ENCODE data around the gene PPP4R3B. TPM values are rescaled to one million over a fixed set of nuclear protein-coding genes. Genes with fewer than 3 reads are reported as not detected.

The PPP4R3B gene
- total and polyA plus RNA-seq, 2 of the 4 experiments (the other 2 are of a cell fraction): 11.9 to 23.7 TPM

DNA sequence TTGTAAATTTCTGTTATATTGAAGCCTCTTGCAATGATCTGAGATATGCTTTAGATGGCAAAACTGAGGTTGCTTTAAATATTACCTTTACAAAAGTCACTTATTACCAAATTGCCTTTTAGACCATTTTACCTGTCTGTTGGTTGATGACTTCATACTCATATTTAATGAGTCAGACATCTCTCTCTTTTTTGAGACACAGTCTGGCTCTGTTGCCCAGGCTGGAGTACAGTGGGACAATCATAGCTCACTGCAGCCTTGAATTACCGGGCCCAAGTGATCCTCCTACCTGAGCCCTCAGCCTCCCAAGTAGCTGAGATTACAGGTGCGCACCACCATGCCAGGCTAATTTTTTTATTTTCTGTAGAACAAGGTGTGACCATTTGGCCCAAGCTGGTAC is 11.5 kb upstream of the PPP4R3B start:
- Histone ChIP-seq H4K91ac (ENCODE audit: insufficient read depth, low read depth, low read length) (no peak overlapping the region), H3K9me3 (ENCODE audit: control insufficient read depth, insufficient read depth, low read length) (no peaks in the 10 kb centered on the region), H3K18ac (ENCODE audit: low read depth, low read length) (no peak overlapping the region), H3K4me2 (ENCODE audit: low read depth, low read length) (no peak overlapping the region), H2BK5ac (ENCODE audit: low read depth, low read length, poor library complexity, severe bottlenecking) (no peak overlapping the region), H3K79me1 (ENCODE audit: low read depth in 1 of 2, low read length in 2 of 2) (no peaks in the 10 kb centered on the region; a peak in 1 of 4 replicates), H3K36me3 (ENCODE audit: control insufficient read depth, insufficient read depth, low read length) (no peaks in the 10 kb centered on the region; the same call in 1 of the 2 replicates), H3K56ac (ENCODE audit: extremely low read depth, insufficient read depth, low read length) (no peak overlapping the region), H2AFZ (replicated peaks; ENCODE audit: low read length, poor library complexity) (no peak overlapping the region), H2BK20ac (ENCODE audit: low read depth, low read length) (no peak overlapping the region), H3K14ac (replicated peaks; ENCODE audit: low read depth, low read length) (no peak overlapping the region), H3K27me3 (ENCODE audit: control insufficient read depth, insufficient read depth, low read length) (no peaks in the 10 kb centered on the region), H3K4me1 (ENCODE audit: control insufficient read depth, insufficient read depth, low read length) (peaks cover 1% of the 10 kb centered on the region; the same call in 1 of the 2 replicates), H2AK9ac (replicated peaks; ENCODE audit: low read depth, low read length, poor library complexity) (no peak overlapping the region), H3K9ac (ENCODE audit: low read depth, low read length) (no peak overlapping the region), H4K8ac (ENCODE audit: low read depth in 2 of 2, low read length in 2 of 2) (no peak overlapping the region), H3K4me3 (ENCODE audit: insufficient read depth, low read depth, low read length) (no peak overlapping the region), H4K20me1 (ENCODE audit: insufficient read depth, low read length) (no peaks in the 10 kb centered on the region), H2BK120ac (ENCODE audit: low read depth, low read length) (no peak overlapping the region), H2BK15ac (ENCODE audit: low read depth, low read length) (no peak overlapping the region), H3K27ac (ENCODE audit: insufficient read depth, low read length) (no peak overlapping the region), H2AK5ac (ENCODE audit: low read depth, low read length) (no peak overlapping the region), H3K4ac (ENCODE audit: low read depth, low read length) (no peak overlapping the region), H3K9me1 (ENCODE audit: insufficient read depth, low read length) (no peaks in the 10 kb centered on the region), H4K5ac (ENCODE audit: low read depth, low read length) (no peak overlapping the region), H3K23ac (ENCODE audit: low read depth, low read length) (no peak overlapping the region)
- no CpG with 5 or more reads among the region's 2 CpGs for WGBS, 2 experiments (ENCODE audit: extremely low coverage in 2 of 2, insufficient read length in 1 of 2)
- CTCF ChIA-PET: no interaction called here
- POLR2A ChIA-PET (ENCODE audit: unreplicated experiment): no interaction called here
- no peak for ATAC-seq (ENCODE audit: low read depth)
- DNase-seq: no peak
- BruUV-seq (replicated peaks): no TSS peak
- TF ChIP-seq RCOR1 (IDR thresholded peaks at IDR 0.05; ENCODE audit: insufficient replicate concordance, low read length) (no peak), RAD21 (IDR thresholded peaks at IDR 0.05; ENCODE audit: low read length) (no peak)
- dilution Hi-C loops (cut with HindIII; ENCODE audit: low sequenced_read_pairs, unreplicated experiment) (no loop called here), intact Hi-C loops (cut with micrococcal nuclease) (no loop called here), in situ Hi-C loops (cut with MboI; ENCODE audit: low sequenced_read_pairs) (no loop called here)
